ENCODE measurements around the gene WASF2. TPM values are rescaled to one million over a fixed set of nuclear protein-coding genes. Genes with fewer than 3 reads are reported as not detected.

Gene WASF2
- total and polyA plus RNA-seq, 2 of the 8 experiments (the other 6 are each of a cell fraction or from before 2014, with no cell fraction given) = 32.1 to 86.6 TPM

DNA sequence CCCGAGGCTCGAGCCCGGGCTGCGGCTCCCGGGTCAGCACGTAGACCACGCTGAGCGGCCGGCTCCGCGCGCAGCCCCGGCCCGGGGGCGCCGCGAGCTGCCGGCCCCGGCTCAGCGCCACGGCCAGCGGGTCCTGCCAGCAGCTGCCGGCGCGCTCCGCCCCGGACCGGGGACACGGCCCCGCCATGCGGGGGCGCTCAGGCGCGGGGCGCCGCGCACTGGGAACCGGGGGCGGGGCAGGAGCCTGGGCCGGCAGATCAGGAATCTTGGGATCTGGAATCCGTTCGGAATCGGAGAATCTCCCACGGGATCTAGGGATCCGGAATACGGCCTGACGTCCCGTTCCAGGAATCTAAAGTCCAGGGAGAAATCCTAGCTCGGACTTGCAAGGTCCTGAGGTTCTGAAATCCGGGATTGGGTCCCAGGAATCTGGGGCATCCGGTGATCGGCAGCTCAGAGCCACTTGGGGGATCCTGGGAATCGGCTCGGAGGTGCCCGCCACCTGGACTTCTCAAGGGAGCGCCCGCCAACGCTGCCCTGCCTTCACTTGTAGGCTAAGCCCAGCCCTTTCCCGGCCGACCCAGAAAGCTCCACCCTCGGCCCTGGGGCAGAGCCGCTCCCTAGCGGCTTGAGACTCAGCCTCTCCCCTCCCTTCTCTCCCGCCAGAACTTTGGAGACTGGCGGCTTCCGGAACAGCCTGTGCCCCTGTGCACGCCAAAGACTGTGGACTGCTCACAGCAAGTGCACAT is 123.4 kb downstream of the WASF2 start, which contains the start of gene MAP3K6:
Gene MAP3K6 (minus strand): TSS at position 551 of the 749 bp plus-strand sequence. CDS start 364 bp downstream, at position 187.
- H3K23ac ChIP-seq (ENCODE audit: insufficient read length) = no peak within 1 kb of the TSS
- H3K4ac ChIP-seq (replicated peaks; ENCODE audit: insufficient read length, low read depth, low read length) = no peak within 1 kb of the TSS
- H4K8ac ChIP-seq (ENCODE audit: extremely low read depth, insufficient read depth, low read length) = peak within 1 kb of the TSS; percentile 12; the same call in 1 of the 2 replicates
- H2BK15ac ChIP-seq (ENCODE audit: low read length) = peak within 1 kb of the TSS; percentile 76; the same call in 1 of the 2 replicates
- peak within 1 kb of the TSS; percentile 27; the same call in 1 of the 2 replicates for H3K27ac ChIP-seq (ENCODE audit: low read depth, low read length)
- H2AFZ ChIP-seq (ENCODE audit: low read length) = peak within 1 kb of the TSS; percentile 80; the same call in 1 of the 2 replicates
- H2AK5ac ChIP-seq (ENCODE audit: low read depth, low read length) = no peak within 1 kb of the TSS; the same call in 1 of the 2 replicates
- H3K79me1 ChIP-seq (ENCODE audit: low read depth, low read length) = no peaks in the 10 kb centered on the region
- 0 out of 2 replicates have a peak within 1 kb of the TSS, but pooled peaks have one; percentile 68 for H2BK20ac ChIP-seq (ENCODE audit: low read length)
- no peaks in the 10 kb centered on the region for H3K79me2 ChIP-seq (ENCODE audit: control insufficient read depth in 1 of 2, insufficient read depth in 2 of 2, low read length in 2 of 2)
- H3K4me1 ChIP-seq (replicated peaks in 1 of 4; ENCODE audit: control insufficient read depth in 3 of 4, insufficient read depth in 4 of 4, low read length in 3 of 4) = peaks cover 3 to 16% (median 6%) of the 10 kb centered on the region in 4 experiments
- peak within 1 kb of the TSS; percentile 13 for H3K56ac ChIP-seq (replicated peaks; ENCODE audit: insufficient read length, low read depth, low read length)
- peak within 1 kb of the TSS; percentile 62 for H4K5ac ChIP-seq (ENCODE audit: insufficient read length, low read depth, low read length)
- no peaks in the 10 kb centered on the region for H3K9me3 ChIP-seq (ENCODE audit: insufficient read depth in 2 of 2, low read depth in 1 of 2, low read length in 1 of 2)
- peak in 1 of 2 experiments; percentile 85 for DNase-seq (ENCODE audit: low read depth in 1 of 2, low spot score in 2 of 2)
- H3K9ac ChIP-seq (replicated peaks in 1 of 4; ENCODE audit: extremely low read depth in 1 of 4, low read depth in 3 of 4, low read length in 3 of 4) = peak within 1 kb of the TSS; percentile 38 to 73 (median 50)
- peak within 1 kb of the TSS; percentile 45; the same call in 1 of the 2 replicates for H2BK5ac ChIP-seq (ENCODE audit: low read depth, low read length)
- peaks cover 2% of the 10 kb centered on the region; the same call in 1 of the 2 replicates for H3K23me2 ChIP-seq (ENCODE audit: low read depth, low read length)
- H4K20me1 ChIP-seq (replicated peaks in 1 of 2; ENCODE audit: control insufficient read depth in 1 of 2, insufficient read depth in 2 of 2, low read length in 2 of 2) = peaks cover 0 to 2% of the 10 kb centered on the region in 2 experiments
- peak within 1 kb of the TSS; percentile 62 to 71 (median 64) for H3K4me3 ChIP-seq (ENCODE audit: extremely low read depth in 1 of 4, insufficient read depth in 2 of 4, low read depth in 3 of 4, low read length in 4 of 4)
- peak within 1 kb of the TSS; percentile 84 for H3K18ac ChIP-seq (ENCODE audit: extremely low read depth, low read length)
- H2BK12ac ChIP-seq (ENCODE audit: low read depth, low read length) = peak within 1 kb of the TSS; percentile 1; the same call in 1 of the 2 replicates
- peak within 1 kb of the TSS; percentile 85 for H2BK120ac ChIP-seq (replicated peaks; ENCODE audit: low read depth, low read length)
- POLR2A ChIA-PET (ENCODE audit: partially characterized antibody) = interaction anchor here (0.8 to 10.3 kb wide), 13 partner anchors 13 to 335 kb away, joined by 3 to 101 read pairs (median 4); partner anchors contain the start of gene CD164L2
- CTCF ChIA-PET (ENCODE audit: partially characterized antibody) = interaction anchor here (0.6 to 28.8 kb wide), 18 partner anchors 10 to 303 kb away, joined by 3 to 625 read pairs (median 8); partner anchors contain the start of genes CD164L2, FCN3 and GPR3
- no peaks in the 10 kb centered on the region for H3K36me3 ChIP-seq (ENCODE audit: control insufficient read depth in 2 of 4, insufficient read depth in 4 of 4, low read length in 3 of 4)
- H3K4me2 ChIP-seq (ENCODE audit: insufficient read depth in 1 of 2, low read depth in 2 of 2, low read length in 2 of 2) = peak within 1 kb of the TSS; percentile 85 to 97
- H3K27me3 ChIP-seq (replicated peaks in 1 of 4; ENCODE audit: control insufficient read depth in 3 of 4, extremely low read depth in 1 of 4, insufficient read depth in 3 of 4, low read length in 3 of 4) = peaks cover 0 to 5% (median 2%) of the 10 kb centered on the region in 4 experiments; a peak in 5 of 7 replicates
- FAIRE-seq = no peak
- H4K91ac ChIP-seq (replicated peaks; ENCODE audit: insufficient read length, low read length) = peak within 1 kb of the TSS; percentile 79
- no peak within 1 kb of the TSS for H3K14ac ChIP-seq (ENCODE audit: insufficient read length)
- 1% methylated on average over 55 of the region's 67 CpGs; no CpG with 5 or more reads in 1 of the 2 experiments for WGBS, 2 experiments (ENCODE audit: extremely low coverage in 1 of 2, insufficient coverage in 1 of 2, insufficient read length in 1 of 2, insufficient replicate concordance in 2 of 2, low coverage in 1 of 2, low lambda C conversion rate in 2 of 2, missing lambda C conversion rate in 1 of 2)
- TF ChIP-seq KDM5A (IDR thresholded peaks at IDR 0.05; ENCODE audit: low read length) (no peak), KDM4A (IDR thresholded peaks at IDR 0.05; ENCODE audit: low read depth, low read length, severe bottlenecking) (peak; percentile 26), CTBP2 (IDR thresholded peaks at IDR 0.05; ENCODE audit: borderline replicate concordance, insufficient read depth, insufficient read length, low read length) (no peak), ASH2L (IDR thresholded peaks at IDR 0.05; ENCODE audit: low read length) (peak; percentile 59), RAD21 (IDR thresholded peaks at IDR 0.05 in 1 of 2, conservative IDR thresholded peaks at IDR 0.05 in 1 of 2; ENCODE audit: low read depth in 2 of 2, low read length in 2 of 2) (peak in 1 of 2 experiments; percentile 37; a peak in 2 of 4 replicates), SAP30 (IDR thresholded peaks at IDR 0.05; ENCODE audit: insufficient read depth, insufficient replicate concordance, low read length) (no peak), TCF12 (IDR thresholded peaks at IDR 0.05; ENCODE audit: low read depth, low read length) (no peak), BRCA1 (IDR thresholded peaks at IDR 0.05; ENCODE audit: low read depth, low read length) (no peak)

Measured in H1 (cell line).